HG02610 (cell line): Measurements from ENCODE around the gene STARD10.
"Not testable (repeated sequence)": the region's sequence is repeated elsewhere in the genome, so short reads cannot be mapped to it uniquely, and the experiment has no call there.

Source experiments
- ATAC-seq: cut with Tn5 transposase; IDR thresholded peaks from one replicate; pipeline ENCODE4 v1.9.1; 2021; ENCODE audit warnings: mild to moderate bottlenecking, moderate library complexity; ENCODE audit not compliant: unreplicated experiment

The STARD10 gene

GRCh38 chr11:72826191-72826941 lies 32.5 kb upstream of the STARD10 start:
- ATAC-seq, result no peak

GRCh38 chr11:72825661-72826060 lies 31.8 kb upstream of the STARD10 start:
- no peak for ATAC-seq

- no peak for ATAC-seq
Measured at GRCh38 chr11:72824811-72825505, 31.1 kb upstream of the STARD10 start.

- no peak for ATAC-seq
Measured at GRCh38 chr11:72824020-72824419, 30.2 kb upstream of the STARD10 start.

- ATAC-seq, result no peak
Measured at GRCh38 chr11:72823105-72823804, 29.4 kb upstream of the STARD10 start.

GRCh38 chr11:72821920-72822799 lies 28.3 kb upstream of the STARD10 start:
- no peak for ATAC-seq

- no peak for ATAC-seq
Measured at GRCh38 chr11:72821221-72821919, 27.5 kb upstream of the STARD10 start.

GRCh38 chr11:72820439-72821139 lies 26.7 kb upstream of the STARD10 start:
- no peak for ATAC-seq

- no peak for ATAC-seq
Measured at GRCh38 chr11:72818971-72819370, 25.1 kb upstream of the STARD10 start.

- ATAC-seq, result no peak
Measured at GRCh38 chr11:72817966-72818365, 24.1 kb upstream of the STARD10 start.

- no peak for ATAC-seq
Measured at GRCh38 chr11:72816404-72816990, 22.6 kb upstream of the STARD10 start.

GRCh38 chr11:72815110-72815618 lies 21.3 kb upstream of the STARD10 start:
- ATAC-seq, result peak; percentile 2

GRCh38 chr11:72814286-72815109 lies 20.7 kb upstream of the STARD10 start, which contains the start of gene ATG16L2:
ATG16L2 (plus strand) TSS chr11:72814411; CDS start chr11:72814446, 35 bp downstream.
- peak; percentile 59 for ATAC-seq

- peak; percentile 47 for ATAC-seq
Measured at GRCh38 chr11:72813740-72814285, 20.0 kb upstream of the STARD10 start.

GRCh38 chr11:72812967-72813739 lies 19.3 kb upstream of the STARD10 start:
- ATAC-seq, result peak; percentile 33

- no peak for ATAC-seq
Measured at GRCh38 chr11:72812604-72812966, 18.7 kb upstream of the STARD10 start.

GRCh38 chr11:72811686-72812085 lies 17.8 kb upstream of the STARD10 start:
- not testable (repeated sequence) for ATAC-seq
